CD4-positive, alpha-beta T cell treated with Interleukin-10 for 1 hour (primary cell): ENCODE results near the gene DAP.

Experiments
- DNase-seq: peaks from one replicate; pipeline ENCODE4 v3.0.0-alpha.2; 2020

DAP gene

DNA sequence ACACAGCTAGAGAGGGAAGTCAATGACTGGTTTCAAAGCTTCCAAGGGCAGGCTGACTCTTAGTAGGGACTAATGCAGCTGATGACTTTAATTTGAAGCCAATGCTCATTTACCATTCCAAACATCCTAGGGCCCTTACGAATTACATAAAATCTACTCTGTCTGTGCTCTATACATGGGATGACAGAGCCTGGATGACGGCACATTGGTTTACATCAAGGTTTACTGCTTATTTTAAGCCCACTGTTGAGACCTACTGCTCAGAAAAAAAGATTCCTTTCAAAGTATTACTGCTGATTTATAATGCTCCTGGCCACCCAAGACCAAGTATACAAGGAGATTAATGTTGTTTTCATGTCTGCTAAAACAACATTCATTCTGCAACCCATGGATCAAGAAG is 74.1 kb downstream of the DAP start:
- DNase-seq = no peak

DNA sequence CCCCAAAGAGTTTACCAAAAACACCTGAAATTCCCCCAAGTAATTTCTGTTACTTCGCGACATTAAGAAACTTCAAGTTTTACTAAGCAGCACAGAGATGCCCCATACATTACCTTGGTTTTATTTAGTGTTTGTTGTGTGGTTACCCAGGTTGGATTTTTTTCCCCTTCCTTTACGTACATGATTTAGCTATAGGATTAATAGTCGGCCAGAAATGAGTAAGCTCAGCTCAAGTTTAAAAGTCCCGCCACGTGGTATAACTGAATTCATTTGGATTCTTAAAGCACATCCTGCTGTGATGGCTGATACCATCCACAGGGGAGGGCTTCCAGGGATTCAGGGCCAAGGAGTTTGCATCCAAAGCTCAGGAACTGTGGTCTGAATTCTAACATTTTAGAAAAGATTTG is 75.9 kb downstream of the DAP start:
- no peak for DNase-seq

DNA sequence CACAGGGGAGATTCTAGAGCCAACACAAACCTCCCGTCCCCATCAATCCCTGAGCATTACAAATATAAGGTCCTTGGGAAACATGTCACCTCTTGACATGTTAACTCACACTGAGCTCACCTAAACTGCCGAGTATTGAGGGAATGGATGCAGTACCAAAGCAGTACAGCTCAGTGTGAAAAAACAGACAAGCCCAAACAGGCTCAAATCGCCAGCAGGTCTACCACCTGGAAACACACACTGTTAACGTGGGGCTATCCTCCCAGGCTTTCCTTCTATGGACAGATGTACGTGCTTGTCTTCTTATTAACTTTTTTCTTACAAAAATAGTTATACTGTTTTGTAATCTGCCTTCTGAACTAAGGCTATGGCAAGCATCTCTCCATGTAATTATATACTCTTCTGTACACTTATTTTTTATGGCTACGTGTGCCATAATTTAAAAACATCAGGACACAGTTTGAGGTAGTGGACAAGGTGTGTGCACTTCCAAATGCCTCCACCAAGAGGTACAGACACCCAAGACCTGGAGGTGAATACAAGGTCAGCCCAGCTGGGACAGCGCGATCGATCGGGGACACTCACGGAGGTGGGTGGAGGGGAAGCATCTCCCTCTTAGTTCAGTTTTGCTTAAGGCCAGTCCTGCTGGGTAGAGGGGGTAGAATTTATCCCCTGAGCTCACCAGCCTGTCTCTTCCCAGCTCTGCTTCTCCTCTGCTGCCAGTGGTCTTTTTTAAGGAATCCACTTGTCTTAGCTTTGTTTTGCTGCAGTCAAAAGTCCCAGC is 76.5 kb downstream of the DAP start:
- DNase-seq = no peak

DNA sequence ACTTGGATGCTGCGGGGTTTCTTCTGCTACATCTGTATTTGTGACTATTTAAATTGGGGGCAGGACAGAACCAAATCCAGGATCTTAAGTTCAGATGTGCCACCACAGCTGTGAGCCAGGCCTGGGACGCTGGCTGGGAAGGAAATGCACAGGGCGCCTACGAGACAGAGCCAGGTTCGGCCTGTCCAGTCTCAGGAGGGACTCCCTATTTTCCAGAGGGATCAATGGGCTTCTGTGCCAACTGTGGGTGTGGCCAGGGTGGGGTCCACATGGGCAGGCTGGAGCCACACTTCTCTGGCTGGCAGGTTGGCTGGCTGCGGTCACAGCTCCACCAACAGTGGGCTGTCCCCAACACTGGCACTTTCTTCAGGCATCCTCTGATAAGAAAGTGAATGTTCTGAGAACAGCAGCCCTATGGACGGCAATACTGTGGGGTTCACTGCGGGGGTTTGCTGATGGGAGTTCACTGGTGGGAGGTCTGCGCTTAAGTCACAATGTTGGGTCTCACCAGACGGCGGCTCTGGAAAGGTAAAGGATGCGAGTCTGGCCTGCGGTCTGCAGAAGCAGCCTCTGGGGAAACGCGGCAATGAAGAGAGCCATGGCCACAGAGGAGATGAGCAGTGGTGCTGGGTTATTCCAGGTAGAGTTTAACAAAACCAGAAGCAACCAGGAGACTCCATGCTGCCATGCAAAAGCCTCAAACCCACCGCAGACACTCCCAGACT is 78.1 kb downstream of the DAP start:
- no peak for DNase-seq

DNA sequence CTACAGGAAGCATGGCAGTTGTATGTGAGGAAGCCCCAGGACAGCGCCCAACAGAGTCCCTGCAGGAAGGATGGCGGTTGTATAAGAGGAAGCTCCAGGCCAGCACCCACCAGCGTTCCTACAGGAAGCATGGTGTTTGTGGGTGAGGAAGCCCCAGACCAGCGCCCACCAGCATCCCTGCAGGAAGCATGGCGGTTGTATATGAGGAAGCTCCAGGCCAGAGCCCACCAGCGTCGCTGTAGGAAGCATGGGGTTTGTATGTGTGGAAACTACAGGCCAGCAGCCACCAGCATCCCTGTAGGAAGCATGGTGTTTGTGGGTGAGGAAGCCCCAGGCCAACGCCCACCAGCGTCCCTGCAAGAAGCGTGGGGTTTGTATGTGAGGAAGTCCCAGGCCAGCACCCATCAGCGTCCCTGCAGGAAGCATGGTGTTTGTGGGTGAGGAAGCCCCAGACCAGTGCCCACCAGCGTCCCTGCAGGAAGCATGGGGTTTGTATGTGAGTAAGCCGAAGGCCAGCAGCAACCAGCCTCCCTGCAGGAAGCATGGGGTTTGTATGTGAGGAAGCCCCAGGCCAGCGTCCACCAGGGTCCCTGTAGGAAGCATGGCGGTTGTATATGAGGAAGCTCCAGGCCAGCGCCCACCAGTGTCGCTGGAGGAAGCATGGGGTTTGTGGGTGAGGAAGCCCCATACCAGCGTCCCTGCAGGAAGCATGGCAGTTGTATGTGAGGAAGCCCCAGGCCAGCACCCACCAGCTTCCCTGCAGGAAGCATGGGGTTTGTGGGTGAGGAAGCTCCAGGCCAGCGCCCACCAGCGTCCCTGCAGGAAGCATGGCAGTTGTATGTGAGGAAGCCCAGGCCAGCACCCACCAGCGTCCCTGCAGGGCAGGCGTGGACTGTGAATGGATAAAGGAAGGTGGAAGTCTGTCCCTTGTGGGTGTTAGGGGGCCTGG is 79.0 kb downstream of the DAP start:
- DNase-seq = no peak

DNA sequence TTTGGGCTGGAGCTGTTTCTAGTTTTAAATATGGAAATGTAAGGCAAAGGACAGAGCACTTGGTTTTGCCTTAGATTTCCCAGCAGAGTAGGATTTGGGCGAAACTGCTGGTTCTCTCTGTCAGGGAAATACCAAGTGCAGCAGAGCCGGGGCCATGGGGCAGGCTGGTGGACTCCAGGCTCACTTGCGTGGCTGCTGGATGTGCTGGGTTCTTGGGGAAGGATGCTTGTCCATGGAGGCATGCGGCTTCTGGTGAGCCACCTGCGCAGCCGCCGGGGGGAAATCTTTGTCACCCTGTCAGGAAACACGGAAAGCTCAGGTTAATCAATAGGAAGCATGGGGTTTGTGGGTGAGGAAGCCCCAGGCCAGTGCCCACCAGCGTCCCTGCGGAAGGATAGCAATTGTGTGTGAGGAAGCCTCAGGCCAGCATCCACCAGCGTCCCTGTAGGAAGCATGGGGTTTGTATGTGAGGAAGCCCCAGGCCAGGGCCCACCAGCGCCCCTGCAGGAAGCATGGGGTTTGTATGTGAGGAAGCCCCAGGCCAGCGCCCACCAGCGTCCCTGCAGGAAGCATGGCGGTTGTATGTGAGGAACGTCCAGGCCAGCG is 80.1 kb downstream of the DAP start:
- no peak for DNase-seq

DNA sequence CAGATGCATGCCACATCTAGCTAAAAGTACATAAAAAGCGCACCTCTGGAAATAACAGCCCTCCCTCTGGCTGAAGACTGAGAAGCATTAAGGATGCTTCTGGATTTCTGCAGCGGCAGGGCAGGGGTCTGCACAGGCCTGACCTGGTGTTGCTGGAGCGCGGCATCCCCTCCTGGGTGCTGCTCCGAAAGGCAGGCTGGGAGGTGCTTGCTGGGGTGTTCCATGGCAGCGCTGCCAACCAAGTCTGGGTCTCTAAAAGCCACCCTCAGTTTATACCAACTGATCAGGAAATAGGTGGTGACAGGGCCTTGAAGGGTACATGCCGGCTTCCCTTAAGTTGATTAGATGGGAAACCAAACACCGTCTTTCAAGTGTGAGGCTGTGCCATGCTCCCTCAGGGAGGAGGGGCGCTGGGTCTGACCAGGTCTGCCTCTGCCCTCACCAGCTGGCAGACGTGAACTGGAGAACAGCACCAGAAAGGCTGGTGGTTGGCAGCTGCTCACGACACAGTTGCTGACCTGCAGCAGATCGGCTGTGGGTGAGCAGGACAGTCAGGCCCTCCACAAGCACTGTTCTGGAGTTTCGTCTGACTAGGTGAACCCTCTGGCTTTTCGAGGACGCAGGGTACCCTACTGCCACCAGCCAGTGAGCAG is 81.6 kb downstream of the DAP start:
- DNase-seq = no peak

DNA sequence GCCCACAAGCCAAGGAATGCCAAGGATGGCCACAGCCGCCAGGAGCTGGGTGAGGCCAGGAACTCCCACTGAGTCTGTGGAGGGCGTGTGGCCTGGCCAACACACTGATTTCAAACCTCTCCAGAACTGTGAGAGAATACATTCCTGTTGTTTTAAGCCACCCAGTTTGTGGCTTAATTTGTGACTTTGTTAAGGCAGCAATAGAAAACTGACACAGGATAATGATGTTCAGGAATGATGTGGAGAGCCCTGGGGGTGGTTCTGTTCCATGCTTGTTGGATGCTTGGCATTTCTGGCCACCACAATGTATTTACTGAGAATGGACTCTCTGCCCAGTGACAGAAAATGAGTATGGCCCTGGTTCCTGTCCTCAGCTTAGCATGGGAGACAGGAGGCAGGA is 82.8 kb downstream of the DAP start:
- no peak for DNase-seq

DNA sequence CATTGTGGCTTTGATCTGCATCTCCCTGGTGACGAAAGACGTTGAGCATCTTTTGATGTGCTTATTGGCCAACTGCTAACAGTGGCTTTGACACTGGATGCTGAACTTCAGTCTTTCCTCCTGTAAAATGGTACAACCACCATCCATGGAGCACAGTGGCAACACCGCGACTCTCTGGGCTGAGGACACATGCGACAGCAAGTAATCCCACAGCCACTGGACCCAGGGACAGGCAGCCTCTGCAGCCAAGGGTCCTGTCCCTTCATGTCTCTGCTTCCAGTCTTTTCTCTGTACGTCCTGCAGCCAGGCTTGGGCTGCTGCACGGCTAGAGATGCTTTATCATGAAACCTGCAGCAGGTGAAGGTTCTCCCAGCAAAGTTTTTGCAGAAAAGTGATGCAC is 83.5 kb downstream of the DAP start:
- DNase-seq = no peak

DNA sequence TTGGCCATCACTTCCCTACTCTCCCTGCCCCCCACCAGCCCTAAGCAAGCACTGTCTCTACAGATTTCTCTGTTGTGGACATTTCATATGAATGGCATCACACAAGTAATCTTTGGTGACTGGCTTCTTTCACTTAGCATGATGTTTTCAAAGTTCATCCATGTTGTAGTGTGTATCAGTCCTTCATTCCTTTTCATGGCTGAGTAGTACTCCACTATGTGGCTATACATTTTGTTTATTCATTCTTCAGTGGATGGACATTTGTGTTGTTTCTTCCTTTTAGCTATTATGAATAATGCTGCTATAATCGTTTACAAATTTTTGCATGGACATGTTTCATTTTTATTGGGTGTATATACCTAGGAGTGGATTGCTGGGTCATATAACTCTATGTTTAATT is 84.1 kb downstream of the DAP start:
- no peak for DNase-seq

DNA sequence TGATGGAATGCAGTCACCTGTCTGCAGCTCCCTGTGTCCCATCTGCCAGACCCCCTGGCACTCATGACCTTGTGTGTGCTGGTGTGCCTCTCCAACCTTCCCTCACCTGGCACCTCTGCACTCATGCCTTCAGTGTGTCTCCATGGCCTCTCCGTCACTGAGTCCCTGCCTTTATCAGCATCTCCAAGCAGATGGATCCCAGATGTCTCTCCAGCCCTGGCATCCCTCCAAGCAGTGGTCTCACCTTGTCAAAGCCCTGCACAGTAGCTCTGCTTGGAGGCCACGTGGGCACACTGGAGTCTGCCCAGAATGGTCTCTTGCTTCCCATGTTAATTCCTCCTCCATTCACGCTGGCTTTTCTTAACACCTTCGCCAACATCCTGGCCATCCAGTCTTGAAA is 84.8 kb downstream of the DAP start:
- no peak for DNase-seq

DNA sequence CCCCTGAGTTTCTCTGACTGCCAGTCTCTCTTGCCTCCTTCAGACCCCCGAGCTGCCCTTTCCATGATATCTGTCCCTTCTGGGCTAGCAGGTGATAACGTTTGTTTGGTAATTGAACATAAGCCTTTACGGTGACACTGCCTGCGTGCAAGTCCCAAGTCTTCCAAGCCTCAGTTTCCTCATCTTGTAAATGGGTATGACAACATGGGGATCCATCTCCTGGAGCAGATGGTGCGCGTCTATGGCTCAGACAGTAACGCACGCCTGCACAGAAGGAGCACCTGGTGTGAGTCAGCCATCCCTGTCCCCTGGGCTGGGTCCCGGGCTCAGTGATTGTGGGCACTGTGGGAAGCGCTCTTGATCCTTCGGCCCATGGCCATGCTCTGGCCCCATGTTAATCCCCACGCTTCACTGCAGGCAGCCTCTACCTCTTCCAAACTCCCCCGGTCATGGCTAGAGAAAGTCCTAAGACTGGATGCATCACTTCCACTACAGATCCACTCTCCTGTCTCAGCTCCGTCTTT is 85.8 kb downstream of the DAP start:
- DNase-seq = no peak

DNA sequence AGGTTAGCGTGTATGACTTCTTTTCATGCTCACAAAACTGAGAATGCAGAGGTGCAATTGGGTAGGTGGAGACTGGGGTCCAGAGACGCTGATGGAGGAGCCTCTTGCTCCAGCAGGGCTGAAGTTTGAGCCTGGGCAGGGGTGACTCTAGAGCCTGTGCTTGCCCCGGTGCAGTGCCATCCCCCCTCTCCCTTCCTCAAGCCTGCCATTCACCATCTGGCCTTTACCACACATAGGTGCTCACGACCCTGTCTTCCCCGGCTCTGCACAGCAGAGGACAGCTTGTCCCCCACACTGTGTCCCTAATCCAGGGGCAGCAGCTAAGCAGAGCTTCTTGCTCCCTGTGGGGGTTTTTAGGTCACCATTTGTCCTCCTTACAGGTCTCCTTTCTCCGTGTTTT is 86.5 kb downstream of the DAP start:
- DNase-seq = no peak

DNA sequence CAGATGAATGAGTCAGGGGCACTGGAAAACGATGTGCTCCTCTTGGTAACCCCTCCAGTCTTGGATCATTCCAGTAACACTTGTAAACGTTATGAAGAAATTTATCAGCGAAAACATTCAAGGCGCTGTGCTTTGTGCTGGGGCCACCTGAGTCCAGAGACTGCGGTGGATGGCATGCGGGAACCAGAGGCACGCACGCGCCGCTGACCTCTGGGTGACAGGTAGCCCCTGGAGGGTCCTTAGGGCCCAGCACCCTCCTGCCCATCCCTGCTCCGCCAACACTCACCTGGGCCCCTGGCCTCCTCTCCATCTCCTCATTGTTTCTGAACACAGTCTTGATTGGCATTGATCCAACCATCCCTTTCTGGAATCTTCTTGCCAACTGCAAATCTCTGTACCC is 86.9 kb downstream of the DAP start:
- DNase-seq = no peak

DNA sequence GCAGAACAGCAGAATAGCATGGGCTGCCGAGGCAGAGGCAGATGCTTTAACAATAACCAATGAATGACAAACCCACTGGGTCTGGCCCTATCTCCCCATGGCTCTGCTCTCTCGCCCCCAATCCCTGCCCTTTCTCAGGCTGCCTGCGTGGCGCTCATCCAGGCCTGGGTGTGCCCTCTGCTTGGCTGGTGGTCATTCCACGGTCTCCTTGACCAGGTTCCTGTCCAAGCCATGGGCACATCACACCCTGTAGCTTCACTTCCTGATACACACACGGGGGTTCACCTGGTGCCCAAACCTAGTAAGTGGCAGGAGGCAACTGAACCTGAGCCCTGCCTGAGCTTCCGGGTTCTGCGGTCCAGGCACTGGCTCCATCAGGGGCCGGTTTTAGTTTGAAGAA is 87.6 kb downstream of the DAP start:
- no peak for DNase-seq

DNA sequence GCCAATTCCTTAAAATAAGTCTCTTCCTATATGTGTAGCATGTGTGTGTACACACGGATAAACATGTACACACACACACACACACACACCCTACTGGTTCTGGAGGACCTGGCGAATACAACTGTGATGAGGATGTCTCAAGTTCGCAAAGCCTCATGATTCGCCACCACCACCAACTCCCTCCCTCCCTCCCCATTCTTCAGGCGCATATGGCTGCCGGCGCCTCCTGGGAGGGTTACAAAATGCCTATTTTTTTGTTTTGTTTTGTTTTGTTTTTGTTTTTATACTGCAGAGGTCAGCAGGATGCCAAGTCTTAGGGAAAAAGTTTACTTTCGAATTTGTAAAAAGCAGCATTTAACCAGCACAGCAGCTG is 88.0 kb downstream of the DAP start:
- DNase-seq = no peak

DNA sequence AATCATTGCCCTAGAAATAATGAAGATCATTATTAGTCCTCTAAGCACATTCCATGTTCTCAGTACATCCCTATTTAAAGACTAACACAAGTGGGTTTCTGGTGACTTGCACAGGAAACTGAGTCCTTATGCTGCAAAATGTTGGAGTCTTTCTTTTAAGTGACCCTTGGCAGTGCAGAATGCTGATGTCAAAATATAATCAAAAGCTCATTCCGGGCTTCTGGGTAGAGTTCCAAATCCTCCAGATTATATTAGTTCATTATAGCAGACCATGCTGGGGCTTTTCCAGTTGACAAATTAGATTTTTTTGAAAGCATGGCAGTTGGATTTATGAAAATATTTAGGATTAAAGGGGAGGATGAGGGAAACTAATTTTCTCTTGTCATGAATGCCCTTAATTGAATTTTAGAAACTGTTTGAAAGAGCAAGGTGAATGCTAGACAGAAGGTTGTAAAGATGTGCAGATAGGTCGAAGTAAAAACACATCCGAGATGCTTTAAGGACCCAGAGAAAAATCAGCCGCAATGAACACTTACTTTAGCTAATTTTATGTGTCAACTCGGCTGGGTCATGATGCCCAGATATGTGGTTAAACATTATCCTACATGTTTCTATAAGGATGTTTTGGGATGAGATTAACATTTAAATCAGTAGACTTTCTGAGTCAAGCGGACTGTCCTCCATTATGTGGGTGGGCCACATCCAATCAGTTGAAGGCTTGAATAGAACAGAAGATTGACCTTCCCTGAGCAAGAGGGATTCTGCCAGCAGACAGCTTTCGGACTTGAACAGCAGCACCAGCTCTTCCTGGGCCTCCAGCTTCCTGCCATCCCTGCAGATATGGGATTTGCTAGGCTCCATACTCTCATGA is 88.7 kb downstream of the DAP start:
- no peak for DNase-seq

DNA sequence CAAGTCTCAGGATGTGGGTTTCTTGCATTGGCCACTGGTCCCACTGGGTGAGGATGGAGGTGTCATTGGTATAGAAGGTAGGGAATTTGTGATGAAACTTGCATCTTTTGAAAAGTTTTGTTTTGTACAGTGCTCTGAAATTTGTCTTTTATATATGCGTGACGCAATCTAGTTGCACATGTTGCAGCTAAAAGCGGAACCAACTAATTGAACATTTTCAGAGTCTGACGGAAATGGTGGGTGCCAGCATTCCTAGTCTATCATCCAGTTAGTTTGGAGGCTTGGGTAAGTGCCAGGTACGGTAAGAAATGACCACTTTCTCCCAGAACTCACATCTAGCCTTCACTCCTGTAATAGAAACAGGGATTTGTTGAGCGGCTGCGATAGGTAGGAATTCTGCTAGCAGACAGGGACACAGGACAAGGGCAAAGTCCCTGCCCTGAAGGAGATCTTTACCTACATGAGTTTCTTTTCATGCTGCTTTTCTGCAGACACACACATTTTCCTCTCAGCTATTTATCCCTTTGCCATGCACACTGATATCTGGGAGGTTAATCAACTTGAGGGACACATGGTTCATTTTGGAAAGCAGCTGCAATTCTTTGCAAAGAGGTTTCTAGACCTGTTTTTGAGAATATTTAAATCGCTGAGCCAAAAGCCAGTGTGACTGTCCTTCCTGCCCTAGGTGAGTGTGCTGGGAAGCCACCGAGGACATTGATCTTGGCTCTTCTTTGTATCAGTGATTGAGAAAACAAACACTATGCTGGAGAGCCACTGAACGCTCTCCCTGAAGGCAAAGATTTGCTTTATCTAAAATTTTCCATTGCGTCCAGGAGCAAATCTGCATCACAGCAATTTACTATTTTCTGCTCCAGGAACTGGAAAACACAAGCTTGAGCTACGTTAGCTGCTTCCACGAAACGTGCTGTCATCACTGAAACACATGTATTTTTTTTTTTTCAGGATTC is 89.7 kb downstream of the DAP start:
- no peak for DNase-seq

DNA sequence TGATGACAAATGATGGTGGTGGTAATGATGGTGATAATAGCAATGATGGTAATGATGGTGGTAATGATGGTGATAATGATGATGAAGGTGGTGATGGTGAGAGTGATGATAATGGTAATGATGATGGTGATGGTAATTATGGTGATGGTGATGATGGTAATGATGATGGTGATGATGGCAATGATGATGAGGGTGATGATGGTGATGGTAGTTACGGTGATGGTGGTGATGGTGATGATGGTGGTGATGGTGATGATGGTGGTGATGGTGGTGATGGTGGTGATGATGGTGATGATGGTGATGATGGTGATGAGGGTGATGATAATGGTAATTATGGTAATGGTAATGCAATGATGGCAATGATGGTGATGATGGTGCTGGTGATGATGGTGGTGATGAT is 91.1 kb downstream of the DAP start:
- no peak for DNase-seq

DNA sequence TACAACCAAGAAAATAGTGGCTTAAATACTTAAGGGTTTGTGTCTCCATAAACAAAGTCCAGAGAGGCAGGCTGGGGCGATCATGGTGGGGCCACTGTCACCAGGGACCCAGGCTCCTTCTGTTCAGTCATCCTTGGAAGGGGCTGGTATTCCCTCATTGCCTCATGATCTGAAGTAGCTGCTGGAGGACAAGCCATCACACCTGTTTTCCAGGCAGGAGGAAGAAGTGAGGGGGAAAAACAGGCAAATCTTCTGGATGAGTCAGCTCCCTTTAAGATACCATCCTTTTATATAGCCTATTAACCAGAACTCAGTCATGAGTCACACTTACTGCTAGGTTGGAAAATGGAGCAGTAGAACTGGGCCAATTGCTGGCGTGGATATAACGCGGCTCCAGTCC is 92.3 kb downstream of the DAP start:
- no peak for DNase-seq
